HEK293 (cell line): ENCODE results near the gene USP6NL.
A peak's percentile ranks its signal among the peaks of the same experiment; 100 is the strongest.

Source experiments
- ZNF155 ChIP-seq: fragments of 450-650 bp; formaldehyde crosslinking; IDR thresholded peaks from 2 replicates; pipeline ENCODE4 v1.5.1; 2016; ENCODE audit warnings: missing biosample characterization, missing genetic modification characterization
- ZNF169 ChIP-seq: fragments of 450-650 bp; formaldehyde crosslinking; IDR thresholded peaks from 2 replicates; pipeline ENCODE4 v1.5.1; 2016; ENCODE audit warnings: missing biosample characterization, missing genetic modification characterization
- ZNF175 ChIP-seq: fragments of 450-650 bp; formaldehyde crosslinking; IDR thresholded peaks from 2 replicates; pipeline ENCODE4 v1.5.1; 2016; ENCODE audit warnings: missing biosample characterization, missing genetic modification characterization
- ZNF426 ChIP-seq: fragments of 450-650 bp; formaldehyde crosslinking; IDR thresholded peaks from 2 replicates; pipeline ENCODE4 v1.5.1; 2017; ENCODE audit warnings: missing biosample characterization, missing genetic modification characterization, mild to moderate bottlenecking, inconsistent platforms, moderate library complexity
- TF ChIP-seq, protein P1 (sequence below): fragments of 450-650 bp; IDR thresholded peaks from 2 replicates; pipeline ENCODE4 v1.5.1; 2018; ENCODE audit warnings: missing biosample characterization, mild to moderate bottlenecking, missing genetic modification characterization
- TF ChIP-seq, protein P2 (sequence below): fragments of 450-650 bp; formaldehyde crosslinking; IDR thresholded peaks from 2 replicates; pipeline ENCODE4 v1.5.1; 2016; ENCODE audit warnings: missing biosample characterization, missing genetic modification characterization
- TF ChIP-seq, protein P3 (sequence below): fragments of 450-650 bp; formaldehyde crosslinking; IDR thresholded peaks from 2 replicates; pipeline ENCODE4 v1.5.1; 2016; ENCODE audit warnings: missing biosample characterization, missing genetic modification characterization

DNA sequence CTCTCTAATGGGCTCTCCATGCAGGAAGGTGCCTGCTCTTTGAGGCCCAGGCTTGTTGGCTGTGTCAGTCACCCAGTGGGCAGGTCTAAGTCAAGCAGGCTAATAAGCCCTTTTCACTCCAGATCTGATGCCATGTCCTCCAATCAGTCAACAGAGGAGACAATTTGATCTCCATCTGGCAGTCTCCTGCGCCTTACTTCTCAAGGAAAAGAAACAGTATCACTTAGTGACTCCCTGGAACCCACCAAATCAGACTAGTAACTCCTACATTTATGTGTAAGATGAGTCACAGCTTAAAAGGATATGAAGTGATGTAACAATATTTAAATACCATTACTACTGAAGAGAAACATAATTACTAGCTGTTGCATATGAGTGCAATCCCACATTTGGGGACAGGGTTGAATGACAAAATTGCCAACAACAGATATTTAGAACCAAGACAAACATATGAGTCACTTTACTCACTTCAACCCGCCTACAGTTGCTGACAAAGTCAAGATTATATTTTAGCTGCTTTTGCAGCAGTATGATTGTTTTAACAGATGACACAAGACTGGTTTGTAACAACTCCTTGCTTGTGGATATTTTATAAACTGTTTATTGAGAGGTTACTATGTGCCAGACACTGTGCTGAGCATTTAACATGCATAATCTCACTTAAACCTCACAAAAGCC is 72.1 kb downstream of the USP6NL start:
- TF ChIP-seq ZNF155 (tag by site-specific recombination) (no peak), ZNF175 (tag by site-specific recombination) (no peak), ZNF426 (tag by site-specific recombination) (no peak), ZNF169 (no peak)
- TF ChIP-seq, protein P1, sequence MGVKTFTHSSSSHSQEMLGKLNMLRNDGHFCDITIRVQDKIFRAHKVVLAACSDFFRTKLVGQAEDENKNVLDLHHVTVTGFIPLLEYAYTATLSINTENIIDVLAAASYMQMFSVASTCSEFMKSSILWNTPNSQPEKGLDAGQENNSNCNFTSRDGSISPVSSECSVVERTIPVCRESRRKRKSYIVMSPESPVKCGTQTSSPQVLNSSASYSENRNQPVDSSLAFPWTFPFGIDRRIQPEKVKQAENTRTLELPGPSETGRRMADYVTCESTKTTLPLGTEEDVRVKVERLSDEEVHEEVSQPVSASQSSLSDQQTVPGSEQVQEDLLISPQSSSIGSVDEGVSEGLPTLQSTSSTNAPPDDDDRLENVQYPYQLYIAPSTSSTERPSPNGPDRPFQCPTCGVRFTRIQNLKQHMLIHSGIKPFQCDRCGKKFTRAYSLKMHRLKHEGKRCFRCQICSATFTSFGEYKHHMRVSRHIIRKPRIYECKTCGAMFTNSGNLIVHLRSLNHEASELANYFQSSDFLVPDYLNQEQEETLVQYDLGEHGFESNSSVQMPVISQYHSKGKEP (tag by site-specific recombination) = peak; percentile 75; the same call in 1 of the 2 replicates
- TF ChIP-seq, protein P2, sequence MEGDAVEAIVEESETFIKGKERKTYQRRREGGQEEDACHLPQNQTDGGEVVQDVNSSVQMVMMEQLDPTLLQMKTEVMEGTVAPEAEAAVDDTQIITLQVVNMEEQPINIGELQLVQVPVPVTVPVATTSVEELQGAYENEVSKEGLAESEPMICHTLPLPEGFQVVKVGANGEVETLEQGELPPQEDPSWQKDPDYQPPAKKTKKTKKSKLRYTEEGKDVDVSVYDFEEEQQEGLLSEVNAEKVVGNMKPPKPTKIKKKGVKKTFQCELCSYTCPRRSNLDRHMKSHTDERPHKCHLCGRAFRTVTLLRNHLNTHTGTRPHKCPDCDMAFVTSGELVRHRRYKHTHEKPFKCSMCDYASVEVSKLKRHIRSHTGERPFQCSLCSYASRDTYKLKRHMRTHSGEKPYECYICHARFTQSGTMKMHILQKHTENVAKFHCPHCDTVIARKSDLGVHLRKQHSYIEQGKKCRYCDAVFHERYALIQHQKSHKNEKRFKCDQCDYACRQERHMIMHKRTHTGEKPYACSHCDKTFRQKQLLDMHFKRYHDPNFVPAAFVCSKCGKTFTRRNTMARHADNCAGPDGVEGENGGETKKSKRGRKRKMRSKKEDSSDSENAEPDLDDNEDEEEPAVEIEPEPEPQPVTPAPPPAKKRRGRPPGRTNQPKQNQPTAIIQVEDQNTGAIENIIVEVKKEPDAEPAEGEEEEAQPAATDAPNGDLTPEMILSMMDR (tag by site-specific recombination) = no peak
- TF ChIP-seq, protein P3, sequence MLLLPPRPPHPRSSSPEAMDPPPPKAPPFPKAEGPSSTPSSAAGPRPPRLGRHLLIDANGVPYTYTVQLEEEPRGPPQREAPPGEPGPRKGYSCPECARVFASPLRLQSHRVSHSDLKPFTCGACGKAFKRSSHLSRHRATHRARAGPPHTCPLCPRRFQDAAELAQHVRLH (tag by site-specific recombination) = no peak
